ENCODE measurements around the gene ACACB. TPM values are rescaled to one million over a fixed set of nuclear protein-coding genes. Genes with fewer than 3 reads are reported as not detected.

Gene ACACB
- total and polyA plus RNA-seq, 2 donors from 2014 or later: 13.8 to 56.8 TPM

DNA sequence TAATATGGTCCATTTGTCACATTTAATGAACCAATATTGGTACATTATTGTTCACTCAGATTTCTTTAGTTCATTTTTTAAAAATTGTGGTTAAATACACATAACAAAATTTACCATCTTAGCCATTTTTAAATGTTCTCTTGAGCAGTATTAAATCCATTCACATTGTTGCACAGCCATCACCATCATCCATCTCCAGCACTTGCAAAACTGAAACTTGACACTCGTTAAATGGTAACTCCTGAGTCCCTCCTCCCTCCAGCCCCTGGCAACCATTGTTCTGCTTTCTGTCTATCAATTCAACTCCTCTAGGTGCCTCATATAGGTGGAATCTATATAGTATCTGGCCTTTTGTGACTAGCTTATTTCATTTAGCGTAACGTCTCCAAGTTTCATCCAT, 86.4 kb downstream of the ACACB start:
- intact Hi-C loops (cut with DNase I): no loop called here
- no peak for TF ChIP-seq CTCF (IDR thresholded peaks at IDR 0.05; ENCODE audit: borderline replicate concordance, extremely low read depth, insufficient read depth)
- no peak for DNase-seq
- no peaks in the 10 kb centered on the region for H3K4me1 ChIP-seq (ENCODE audit: control insufficient read depth in 2 of 3, insufficient read depth in 2 of 3, low read depth in 1 of 3, low read length in 3 of 3)
- no peak overlapping the region for H3K27ac ChIP-seq (ENCODE audit: low read depth in 2 of 2, low read length in 2 of 2)
- no peaks in the 10 kb centered on the region for H3K27me3 ChIP-seq (ENCODE audit: control insufficient read depth, insufficient read depth, low read length)
- H3K9ac ChIP-seq (ENCODE audit: low read length in 3 of 3): no peak overlapping the region
- H3K4me3 ChIP-seq (ENCODE audit: low read length in 3 of 3): no peak overlapping the region
- H3K36me3 ChIP-seq (ENCODE audit: control insufficient read depth in 2 of 3, insufficient read depth in 3 of 3, low read length in 3 of 3): peaks cover 2 to 43% (median 29%) of the 10 kb centered on the region in 3 donors
- H3K9me3 ChIP-seq (ENCODE audit: control insufficient read depth in 2 of 3, insufficient read depth in 1 of 3, low read length in 3 of 3): no peaks in the 10 kb centered on the region
- FAIRE-seq: no peak

DNA sequence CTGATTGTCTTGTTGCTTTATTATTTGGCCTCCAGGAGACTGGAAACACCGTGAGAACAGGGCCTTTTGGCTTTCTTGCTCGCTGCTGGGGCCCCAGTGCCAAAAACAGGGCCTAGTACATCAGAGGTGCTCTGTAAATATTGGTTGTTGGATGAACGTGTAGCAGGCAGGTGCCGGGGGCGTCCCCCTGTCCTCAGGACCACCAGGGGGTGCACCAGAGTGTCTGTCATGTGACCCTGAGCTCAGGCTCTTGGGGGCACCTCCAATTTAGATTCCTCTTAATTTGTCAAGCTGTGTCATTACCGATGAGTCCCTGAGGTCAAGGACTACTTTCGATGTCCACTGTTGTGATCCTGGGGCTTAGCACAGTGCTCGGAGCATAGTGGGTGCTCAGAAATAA, 87.1 kb downstream of the ACACB start:
- Histone ChIP-seq H3K9me3 (ENCODE audit: control insufficient read depth in 2 of 3, insufficient read depth in 1 of 3, low read length in 3 of 3) (no peaks in the 10 kb centered on the region), H3K27me3 (ENCODE audit: control insufficient read depth, insufficient read depth, low read length) (no peaks in the 10 kb centered on the region), H3K27ac (ENCODE audit: low read depth in 2 of 2, low read length in 2 of 2) (no peak overlapping the region), H3K36me3 (ENCODE audit: control insufficient read depth in 2 of 3, insufficient read depth in 3 of 3, low read length in 3 of 3) (peaks cover 4 to 49% (median 31%) of the 10 kb centered on the region in 3 donors), H3K9ac (ENCODE audit: low read length in 3 of 3) (no peak overlapping the region), H3K4me3 (ENCODE audit: low read length in 3 of 3) (no peak overlapping the region), H3K4me1 (ENCODE audit: control insufficient read depth in 2 of 3, insufficient read depth in 2 of 3, low read depth in 1 of 3, low read length in 3 of 3) (no peaks in the 10 kb centered on the region)
- TF ChIP-seq CTCF (IDR thresholded peaks at IDR 0.05; ENCODE audit: borderline replicate concordance, extremely low read depth, insufficient read depth): no peak
- FAIRE-seq (no peak), DNase-seq (no peak)
- intact Hi-C loops (cut with DNase I): no loop called here

GRCh38 chr12:109209082-109209481, 92.7 kb downstream of the ACACB start:
- no peaks in the 10 kb centered on the region for H3K9me3 ChIP-seq (ENCODE audit: control insufficient read depth in 2 of 3, insufficient read depth in 1 of 3, low read length in 3 of 3)
- H3K4me1 ChIP-seq (ENCODE audit: control insufficient read depth in 2 of 3, insufficient read depth in 2 of 3, low read depth in 1 of 3, low read length in 3 of 3): no peaks in the 10 kb centered on the region
- DNase-seq (no peak), FAIRE-seq (no peak)
- H3K27ac ChIP-seq (ENCODE audit: low read depth in 2 of 2, low read length in 2 of 2): no peak overlapping the region
- intact Hi-C loops (cut with DNase I): no loop called here
- TF ChIP-seq CTCF (IDR thresholded peaks at IDR 0.05; ENCODE audit: borderline replicate concordance, extremely low read depth, insufficient read depth): no peak
- peaks cover 2 to 31% (median 28%) of the 10 kb centered on the region in 3 donors for H3K36me3 ChIP-seq (ENCODE audit: control insufficient read depth in 2 of 3, insufficient read depth in 3 of 3, low read length in 3 of 3)
- no peak overlapping the region for H3K9ac ChIP-seq (ENCODE audit: low read length in 3 of 3)
- no peak overlapping the region for H3K4me3 ChIP-seq (ENCODE audit: low read length in 3 of 3)
- H3K27me3 ChIP-seq (ENCODE audit: control insufficient read depth, insufficient read depth, low read length): no peaks in the 10 kb centered on the region

DNA sequence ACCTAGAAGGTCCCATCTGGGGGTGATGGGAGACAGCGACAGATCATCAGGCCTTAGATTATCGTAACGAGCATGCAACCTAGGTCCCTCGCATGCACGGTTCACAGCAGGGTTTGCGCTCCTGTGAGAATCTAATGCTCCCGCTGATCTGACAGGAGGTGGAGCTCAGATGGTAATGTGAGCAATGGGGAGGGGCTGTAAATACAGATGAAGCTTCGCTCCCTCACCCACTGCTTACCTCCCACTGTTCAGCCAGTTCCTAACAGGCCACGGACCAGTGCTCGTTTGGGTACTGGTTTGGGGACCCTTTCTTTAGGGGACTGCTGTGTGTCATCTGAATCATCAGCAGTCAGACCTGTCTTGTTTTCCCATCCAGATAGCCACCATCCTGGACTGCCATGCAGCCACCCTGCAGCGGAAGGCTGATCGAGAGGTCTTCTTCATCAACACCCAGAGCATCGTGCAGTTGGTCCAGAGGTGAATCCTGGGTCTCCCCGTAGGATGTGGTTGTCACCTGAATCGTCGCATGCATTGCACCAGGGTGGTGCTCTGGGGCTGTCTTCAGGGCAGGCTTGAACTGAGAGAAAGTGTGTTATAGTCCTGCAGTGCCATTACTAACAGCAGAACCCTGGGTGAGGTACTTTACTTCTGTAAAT, 96.2 kb downstream of the ACACB start:
- no peak overlapping the region for H3K9ac ChIP-seq (ENCODE audit: low read length in 3 of 3)
- FAIRE-seq (no peak), DNase-seq (no peak)
- H3K36me3 ChIP-seq (ENCODE audit: control insufficient read depth in 2 of 3, insufficient read depth in 3 of 3, low read length in 3 of 3): peaks cover 2 to 40% (median 24%) of the 10 kb centered on the region in 3 donors
- H3K27me3 ChIP-seq (ENCODE audit: control insufficient read depth, insufficient read depth, low read length): no peaks in the 10 kb centered on the region
- no peaks in the 10 kb centered on the region for H3K4me1 ChIP-seq (ENCODE audit: control insufficient read depth in 2 of 3, insufficient read depth in 2 of 3, low read depth in 1 of 3, low read length in 3 of 3)
- no peaks in the 10 kb centered on the region for H3K9me3 ChIP-seq (ENCODE audit: control insufficient read depth in 2 of 3, insufficient read depth in 1 of 3, low read length in 3 of 3)
- H3K4me3 ChIP-seq (ENCODE audit: low read length in 3 of 3): no peak overlapping the region
- intact Hi-C loops (cut with DNase I): no loop called here
- H3K27ac ChIP-seq (ENCODE audit: low read depth in 2 of 2, low read length in 2 of 2): no peak overlapping the region
- TF ChIP-seq CTCF (IDR thresholded peaks at IDR 0.05; ENCODE audit: borderline replicate concordance, extremely low read depth, insufficient read depth): no peak
